HG03439 (cell line): ENCODE data around the gene ZNF462.
"Not testable (repeated sequence)": the region's sequence is repeated elsewhere in the genome, so short reads cannot be mapped to it uniquely, and the experiment has no call there.

Experiments used
- ATAC-seq: cut with Tn5 transposase; IDR thresholded peaks from one replicate; pipeline ENCODE4 v1.9.1; 2021; ENCODE audit warnings: mild to moderate bottlenecking, moderate library complexity; ENCODE audit not compliant: unreplicated experiment

ZNF462 gene

DNA sequence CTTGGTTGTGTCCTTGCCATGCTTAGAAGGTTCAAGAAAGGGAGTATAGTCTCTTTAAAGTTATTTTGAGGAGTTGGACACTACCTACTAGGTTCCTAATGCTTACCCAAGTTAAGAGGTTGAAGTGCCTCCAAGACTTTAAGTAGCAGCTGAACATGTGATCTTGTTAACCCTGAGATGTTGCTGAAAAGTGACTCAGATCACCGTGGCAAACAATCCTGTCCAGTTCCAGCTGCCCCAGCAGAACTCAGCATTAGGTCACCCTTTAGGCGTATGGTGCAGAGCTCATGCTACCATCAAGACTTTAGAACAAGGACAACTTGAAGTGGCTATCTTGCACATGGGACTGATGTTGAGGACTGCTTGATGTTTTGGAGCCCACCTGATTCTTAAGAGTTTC lies 22.5 kb downstream of the ZNF462 start:
- no peak for ATAC-seq

DNA sequence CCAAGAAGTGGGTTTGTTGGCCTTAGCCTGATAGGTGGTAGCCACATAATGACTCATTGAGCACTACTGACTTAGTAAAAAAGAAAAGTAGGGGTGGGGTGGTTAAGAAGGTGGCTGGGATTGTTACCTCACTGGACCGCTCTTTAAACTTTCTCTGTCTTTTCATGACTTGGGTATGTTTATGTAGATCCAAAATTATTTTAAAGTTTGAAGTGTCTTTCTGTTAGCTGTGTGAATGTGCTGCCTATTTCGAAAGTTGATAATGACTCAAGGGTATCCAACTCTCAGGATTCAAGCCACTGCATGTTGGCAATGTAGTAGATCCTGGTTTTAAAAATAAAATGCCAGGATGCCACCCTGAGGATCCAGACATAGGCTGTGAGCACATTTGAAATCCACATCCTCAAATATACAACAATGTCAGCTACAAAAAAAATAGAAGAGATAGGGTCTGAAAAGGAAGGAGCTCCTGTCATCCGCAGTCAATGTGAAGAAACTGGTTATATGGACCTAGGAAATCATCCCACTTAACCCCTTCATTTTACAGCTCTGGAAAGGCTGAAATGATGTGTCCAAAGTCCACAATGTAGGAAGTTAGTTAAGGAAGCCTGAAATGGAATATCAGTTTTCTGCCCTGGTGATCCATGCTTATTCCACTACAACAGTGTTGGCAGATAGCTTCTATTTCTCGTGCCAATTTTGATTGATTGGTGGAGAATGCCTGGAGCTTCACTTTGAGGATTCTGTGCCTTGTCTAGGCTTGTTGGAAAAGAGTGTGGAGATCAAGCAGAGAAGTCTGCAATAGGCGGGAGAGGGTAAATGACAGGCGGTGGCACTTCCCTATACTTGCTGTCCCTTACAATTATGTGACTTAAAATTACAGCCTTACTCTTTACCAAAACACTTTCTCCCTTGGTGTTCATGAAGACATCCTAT lies 23.4 kb downstream of the ZNF462 start:
- no peak for ATAC-seq

DNA sequence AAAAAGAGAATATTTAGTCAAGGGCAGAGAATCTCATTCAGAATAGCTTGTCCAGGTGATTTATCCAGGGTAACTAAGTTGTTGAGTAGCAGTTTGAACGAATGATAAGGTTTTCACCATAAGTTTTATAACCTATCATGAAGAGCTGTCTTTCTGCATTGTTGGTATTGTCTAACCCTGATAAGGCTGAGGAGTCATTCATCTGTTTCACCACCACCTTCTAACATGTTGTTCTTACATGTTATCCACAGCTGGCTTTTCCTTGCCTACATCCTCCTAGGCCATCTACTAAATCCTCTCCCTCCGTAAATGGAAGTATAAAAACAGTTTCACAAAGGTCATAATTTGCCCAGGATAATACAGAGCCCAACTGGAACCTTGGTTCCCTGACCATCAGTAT lies 24.1 kb downstream of the ZNF462 start:
- no peak for ATAC-seq

DNA sequence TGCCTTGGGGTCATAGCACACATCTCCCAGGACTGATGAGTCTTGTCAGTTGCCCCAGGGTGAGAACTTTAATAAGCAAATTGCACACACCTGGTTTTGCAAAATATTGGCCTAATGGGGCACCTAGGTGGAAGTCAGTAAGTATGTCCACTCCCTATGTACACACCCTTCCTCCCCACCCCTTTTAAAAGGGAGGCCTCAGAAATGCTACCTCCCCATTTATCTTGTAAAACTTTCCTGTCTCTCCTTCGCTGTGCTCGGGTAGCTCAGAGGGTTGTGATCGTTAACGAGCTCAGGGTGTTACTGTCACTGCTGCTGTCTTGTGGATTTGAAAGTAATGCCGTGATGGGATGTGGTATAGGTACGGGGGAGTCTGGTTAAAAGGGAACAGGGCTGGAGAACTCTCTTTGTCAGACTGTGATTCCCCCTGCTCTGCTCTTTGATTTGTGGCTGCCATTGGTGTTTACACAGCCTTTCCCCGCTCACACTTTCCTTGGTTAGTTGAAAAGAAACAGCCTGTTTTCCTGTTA lies 26.2 kb downstream of the ZNF462 start:
- ATAC-seq: no peak

DNA sequence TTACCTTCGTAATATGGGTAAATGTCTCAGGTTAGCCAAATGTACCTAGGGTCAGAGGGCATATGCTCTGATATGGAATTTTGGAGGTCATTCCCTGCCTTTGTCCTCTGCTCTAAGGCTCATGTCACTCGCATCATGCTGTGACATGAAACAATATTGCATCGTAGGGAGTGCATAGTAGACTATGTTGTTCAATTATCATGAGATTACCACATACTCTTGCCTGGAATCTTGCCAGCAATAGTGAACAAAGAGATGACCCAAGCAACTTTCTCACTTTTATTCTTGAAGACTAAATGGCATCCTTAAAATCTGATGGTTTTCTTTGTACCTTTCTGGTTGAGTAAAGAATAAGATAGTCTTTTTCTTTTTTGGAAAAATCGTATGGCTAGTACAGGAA lies 27.6 kb downstream of the ZNF462 start:
- no peak for ATAC-seq

DNA sequence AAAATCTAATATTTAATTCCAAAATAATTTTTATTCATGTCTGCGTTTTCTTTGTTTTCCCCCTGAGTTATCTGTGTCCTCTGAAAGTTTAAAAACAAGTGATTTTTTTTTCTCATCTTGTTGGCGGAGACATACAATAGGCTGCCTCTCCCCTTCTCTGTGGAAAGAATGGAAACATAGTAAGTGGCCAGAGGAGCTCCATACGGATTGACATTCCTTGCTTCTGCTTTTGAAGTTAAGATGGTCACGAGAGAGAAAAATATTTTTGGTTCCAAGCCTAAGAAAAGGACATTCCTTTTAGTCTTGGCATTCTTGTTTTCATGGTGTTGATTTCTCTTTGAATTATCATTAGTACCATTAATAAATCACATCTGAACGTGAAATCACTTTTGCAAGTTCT lies 28.3 kb downstream of the ZNF462 start:
- ATAC-seq: no peak

DNA sequence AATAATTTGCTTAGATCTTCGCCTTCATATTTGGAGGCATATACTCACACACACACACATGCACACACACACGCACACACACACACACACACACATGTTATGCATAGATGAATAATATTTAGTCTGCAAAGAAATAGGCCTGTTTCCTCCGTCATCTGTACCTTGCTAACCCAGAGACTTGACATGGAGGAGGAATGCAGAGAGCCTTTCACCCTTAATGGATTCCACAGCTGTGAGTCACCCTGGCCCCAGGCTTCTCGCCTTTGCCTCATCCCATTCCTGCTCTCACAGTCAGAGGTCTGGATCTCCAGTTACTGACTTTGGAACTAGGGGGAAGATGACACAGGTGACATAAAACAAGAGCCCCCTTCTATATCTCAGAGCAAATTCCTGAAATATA lies 29.7 kb downstream of the ZNF462 start:
- no peak for ATAC-seq

DNA sequence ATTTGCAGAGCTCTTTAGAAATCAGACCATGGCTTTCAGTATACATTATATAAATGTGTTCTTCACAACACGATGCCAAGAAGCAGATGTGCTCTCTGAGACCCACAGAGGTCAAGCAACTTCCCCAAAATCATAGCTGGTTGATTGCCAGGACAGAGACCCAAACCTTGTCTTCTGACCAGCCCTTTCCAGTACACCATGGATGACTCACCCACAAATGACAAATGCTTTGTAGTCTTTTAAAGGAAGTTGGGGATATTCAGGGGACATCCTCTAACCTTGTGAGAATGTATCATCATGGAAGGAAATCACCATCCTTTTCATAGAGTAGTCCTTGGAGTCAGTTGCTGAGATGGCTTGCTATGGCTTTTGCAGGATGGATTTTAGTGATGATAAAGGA lies 30.1 kb downstream of the ZNF462 start:
- no peak for ATAC-seq

DNA sequence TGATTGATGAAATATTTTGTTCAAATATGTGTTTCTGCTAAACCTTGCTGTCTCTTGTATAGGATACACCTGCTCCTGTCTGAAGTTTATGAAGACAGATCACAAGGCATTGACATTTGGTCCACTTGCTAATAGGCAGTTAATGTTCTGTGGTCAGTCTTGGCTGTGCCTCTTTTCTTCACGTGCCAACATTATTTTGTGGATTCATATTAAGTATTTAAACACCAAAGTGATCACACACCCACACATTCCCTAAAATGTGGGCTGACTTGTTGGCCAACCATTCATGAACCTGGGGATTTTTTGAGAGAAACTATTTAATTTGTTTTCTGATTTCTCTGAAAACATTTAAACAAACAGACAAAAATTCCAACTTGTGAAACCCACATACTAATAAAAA lies 33.7 kb downstream of the ZNF462 start:
- no peak for ATAC-seq

DNA sequence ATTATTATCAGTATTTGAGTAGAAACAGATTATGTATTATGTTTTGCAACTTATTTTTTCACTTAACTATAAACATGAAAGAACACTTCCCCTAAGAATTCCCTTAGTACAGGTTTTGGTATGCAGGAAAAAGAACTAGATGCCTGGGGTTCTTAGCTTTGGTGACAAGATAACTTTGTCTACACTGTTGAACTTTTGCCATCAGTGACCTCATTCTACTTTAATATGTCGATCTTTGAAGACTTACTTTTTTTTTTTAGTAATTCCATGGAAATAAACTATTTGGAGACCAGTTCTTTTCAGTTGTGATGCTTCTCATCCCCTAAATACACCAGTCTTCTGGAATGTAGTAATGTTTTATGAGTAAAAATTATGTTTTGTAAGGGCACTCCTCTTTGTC lies 34.3 kb downstream of the ZNF462 start:
- no peak for ATAC-seq

DNA sequence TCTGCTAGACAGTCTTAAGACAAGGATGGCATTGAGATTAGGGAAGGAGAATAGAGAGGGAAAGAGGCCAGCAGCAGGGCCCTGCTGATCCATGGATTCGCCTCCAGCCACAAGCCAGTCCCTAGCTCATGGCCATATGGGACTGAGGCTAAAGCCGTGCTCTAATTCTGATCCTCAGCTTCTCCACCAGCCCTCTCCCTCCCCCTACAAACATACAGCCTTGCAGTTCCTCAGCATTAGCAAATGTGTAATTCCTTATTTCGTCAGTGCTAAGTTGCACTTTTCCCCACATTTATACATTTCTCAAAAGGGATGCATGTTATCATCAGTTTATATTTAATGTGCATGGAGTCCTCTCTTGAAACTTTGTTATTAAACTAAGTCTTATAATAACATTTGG lies 34.8 kb downstream of the ZNF462 start:
- ATAC-seq: no peak

DNA sequence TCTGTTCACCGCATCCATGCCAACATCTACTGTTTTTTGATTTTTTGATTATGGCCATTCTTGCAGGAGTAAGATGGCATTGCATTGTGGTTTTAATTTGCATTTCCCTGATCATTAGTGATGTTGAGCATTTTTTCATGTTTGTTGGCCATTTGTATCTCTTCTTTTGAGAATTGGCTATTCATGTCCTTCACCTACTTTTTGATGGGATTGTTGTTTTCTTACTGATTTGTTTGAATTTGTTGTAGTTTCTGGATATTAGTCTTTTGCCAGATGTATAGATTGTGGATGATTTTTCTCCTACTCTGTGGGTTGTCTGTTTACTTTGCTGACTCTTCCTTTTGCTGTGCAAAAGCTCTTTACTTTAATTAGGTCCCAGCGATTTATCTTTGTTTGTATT lies 37.6 kb downstream of the ZNF462 start:
- ATAC-seq: not testable (repeated sequence)

DNA sequence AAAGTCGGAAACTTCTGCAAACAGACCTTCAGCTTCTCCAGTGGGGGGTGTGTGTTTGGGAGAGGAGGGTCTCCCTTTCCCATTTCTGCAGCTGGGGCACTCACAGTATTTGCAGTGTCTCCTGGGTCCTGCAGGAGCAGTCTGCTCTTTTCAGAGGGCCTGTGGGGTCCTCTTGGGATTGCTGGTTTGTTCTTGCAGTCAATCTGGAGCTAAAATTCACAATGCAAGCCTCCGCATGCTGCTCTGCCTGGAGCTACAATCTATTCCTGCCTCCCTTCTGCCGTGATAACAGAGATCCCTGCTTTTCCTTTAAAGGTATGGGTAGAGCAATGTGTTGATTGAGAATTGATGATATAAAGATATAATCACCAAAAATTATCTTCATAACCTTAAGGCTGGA lies 43.2 kb downstream of the ZNF462 start:
- no peak for ATAC-seq

DNA sequence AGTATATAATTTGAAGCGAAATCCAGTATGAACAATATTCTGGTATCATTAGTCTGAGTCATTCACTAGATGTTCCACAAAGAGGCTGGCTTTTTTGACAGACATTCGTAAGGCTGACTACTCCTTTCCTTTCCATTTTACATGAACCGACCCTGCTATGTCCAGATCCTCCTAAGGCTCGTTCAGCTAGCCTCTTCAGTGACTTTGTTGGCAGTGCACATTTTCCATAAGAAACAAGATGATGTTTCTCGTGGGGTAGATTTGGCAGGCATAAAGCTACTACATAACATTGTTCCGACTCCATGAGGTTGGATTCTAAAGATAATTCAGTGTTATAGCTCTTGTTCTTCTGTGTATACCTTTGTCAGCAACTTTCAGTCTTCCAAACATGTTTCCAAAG lies 49.0 kb downstream of the ZNF462 start:
- no peak for ATAC-seq

DNA sequence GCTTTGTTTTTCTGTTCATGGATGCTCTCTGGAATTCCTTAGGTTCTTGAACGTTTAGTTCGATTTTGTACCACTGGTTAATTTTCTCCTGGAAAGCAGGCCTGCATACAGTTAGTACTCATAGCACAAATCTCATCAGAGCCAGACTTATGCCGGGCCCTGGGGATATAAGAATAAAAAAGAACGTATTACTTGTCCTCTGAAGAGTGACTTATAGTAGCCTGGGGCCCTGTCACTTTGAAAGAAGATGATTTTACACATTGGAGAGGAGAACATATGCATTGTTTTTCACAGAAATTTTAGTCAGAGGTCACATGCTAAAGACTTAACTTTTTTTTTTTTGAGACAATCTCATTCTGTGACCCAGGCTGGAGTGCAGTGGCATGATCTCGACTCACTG lies 50.3 kb downstream of the ZNF462 start:
- ATAC-seq: no peak

DNA sequence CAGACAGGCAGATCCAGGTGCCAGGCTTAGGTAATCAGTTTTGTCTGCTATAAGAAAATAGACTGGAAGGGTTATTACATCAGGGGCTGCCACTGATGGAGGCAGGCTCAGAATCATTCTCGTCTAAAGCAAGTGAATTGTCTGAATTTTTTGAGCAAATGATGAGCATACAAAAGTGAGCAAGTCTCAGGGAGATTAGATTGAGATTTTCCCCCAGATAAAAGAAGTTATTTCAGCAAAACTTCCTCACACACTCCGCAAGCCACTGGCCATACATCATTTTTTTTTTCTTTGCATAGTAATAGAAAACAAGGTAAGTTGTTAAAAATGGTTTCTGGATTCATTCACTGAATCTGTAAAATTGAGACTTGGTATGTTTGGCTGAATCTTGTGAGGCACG lies 52.9 kb downstream of the ZNF462 start:
- ATAC-seq: no peak

DNA sequence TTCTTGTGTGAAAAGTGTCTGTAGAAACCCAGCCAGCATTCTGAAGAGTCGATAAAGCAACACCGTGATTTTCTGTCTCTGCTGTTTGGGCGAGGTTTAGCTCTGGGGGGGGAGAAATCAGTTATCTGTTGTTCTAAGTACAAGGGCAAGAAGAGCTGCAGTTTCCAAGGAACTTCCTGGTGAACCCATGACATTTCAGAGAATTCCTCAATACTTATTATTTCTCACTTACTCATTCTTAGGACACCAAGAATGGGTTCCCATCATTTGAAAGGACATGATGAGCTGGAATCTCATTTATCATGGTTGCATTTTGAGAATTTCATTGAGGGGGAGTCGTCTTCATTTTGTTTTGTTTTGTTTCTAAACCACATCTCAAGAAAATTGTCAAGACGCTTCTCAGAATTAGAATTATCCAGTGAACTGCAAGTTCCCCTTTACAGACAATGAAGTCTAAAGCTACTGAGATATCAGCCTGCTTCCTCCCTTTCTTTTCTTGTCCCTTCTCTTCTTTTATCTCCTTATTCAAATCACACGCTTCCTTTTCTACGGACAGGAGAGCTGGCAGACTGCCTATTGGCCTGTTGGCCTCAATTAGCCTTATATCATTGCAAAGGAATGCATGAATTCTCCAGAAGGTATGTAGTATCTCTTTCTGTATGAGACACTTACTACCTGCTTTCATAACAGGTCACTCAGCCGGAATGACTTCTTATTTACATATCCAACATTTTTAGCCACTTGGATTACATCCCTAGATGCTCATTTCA lies 53.7 kb downstream of the ZNF462 start:
- no peak for ATAC-seq

DNA sequence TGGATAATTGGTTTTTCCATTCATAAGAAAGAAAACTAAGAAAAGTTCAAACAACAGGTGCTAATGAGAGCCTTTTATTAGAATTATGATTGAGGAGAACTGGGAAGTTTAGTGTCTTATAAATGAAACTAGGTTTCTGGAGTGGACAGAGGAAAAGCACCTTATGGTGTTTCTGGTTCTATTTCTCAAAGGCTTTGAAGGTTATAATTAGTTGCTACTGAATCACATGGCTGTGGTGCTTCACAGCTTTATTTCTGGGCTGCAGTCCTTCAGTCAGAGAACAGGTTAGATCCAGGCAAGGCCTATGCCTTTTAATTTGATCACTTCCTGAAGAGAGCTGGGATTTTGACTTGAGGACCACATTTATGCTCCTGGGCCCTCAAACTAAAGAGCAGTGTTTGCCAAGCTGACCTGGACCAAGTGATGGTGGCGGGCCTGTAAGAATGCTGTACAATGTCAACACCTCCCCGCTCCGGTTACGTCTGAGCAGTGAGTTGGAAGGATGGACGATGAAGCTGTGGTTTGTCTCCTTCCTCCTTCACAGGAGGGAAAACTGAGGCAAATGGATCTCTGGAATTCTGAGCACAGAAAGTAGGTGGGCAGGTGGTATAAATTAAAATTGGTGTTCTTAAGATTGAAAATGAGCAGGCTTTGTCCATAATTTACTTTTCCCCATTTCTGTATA lies 56.0 kb downstream of the ZNF462 start:
- ATAC-seq: no peak

DNA sequence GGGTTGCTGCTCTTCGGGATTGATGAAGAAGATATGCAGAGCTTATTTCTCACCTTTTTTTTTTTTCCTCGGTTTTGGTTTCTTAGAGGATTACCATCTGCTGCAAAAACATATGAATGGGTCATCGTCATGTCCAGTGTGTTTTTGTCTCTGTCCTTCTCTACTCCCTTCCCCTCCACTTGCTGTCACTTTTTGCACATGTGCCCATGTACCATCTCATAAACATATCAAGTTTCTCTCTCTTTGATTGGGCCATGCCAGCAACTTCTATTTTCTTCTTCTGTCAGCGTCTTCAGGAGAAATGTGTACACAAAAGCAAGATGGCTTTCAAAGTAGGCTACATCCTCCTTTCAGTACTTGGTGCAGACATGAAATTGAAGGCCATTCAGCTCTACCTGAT lies 57.1 kb downstream of the ZNF462 start:
- no peak for ATAC-seq

DNA sequence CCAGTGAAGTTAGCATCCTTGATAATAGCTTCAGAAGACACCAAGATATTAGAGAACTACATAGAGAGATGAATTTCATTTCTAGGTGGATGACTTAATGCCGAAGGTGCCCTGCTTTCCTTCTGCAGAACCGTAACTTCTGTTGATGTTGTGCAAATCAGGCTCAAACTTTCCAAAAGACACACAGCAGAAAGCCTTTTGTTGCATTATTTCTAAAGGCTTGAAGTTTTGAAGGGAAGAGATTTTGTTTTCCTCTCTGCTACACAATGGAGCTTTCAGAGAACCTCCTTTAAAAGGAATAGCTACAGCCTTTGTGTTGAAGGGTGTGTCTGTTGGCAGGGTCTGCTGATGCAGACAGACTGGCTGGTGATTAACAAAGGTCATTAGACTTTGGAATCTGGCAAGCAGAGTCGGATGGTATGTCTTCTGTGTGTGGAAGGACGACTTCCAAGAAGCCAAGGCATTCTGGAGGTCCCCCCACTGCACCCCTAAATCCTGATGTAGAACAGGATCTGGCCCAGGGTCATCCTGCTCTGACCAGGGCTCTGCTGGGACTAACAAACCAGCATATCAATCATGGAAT lies 57.8 kb downstream of the ZNF462 start:
- ATAC-seq: no peak

DNA sequence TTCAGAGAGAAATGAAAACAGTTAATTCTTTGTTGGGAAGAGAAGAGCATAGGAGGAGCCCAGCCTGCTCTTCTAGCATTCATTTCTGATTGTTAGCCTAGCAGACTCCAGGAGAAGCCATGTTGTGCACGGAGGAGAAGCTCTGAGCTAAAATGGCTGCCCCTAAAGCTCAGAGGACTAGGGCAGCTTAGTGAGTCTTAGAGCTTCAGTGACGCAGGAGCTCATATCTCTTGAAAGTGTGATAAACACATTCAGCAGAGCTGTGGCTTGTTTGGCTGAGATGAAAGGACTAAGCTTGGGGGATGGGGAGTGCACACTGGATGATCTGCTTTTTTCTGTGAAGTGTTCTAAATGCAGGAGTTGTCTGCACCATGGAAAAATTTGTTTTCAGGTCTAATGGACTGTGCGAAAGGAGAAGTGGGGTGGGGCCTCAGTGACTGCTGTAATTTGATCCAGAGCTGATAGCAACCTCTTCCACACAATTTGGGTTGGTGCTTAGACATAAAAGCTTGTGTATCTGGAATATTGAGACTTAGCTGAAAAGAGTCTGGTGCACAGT lies 58.5 kb downstream of the ZNF462 start:
- ATAC-seq: no peak
